ENCODE results near the gene TSTD2.
"Not testable (repeated sequence)": the region's sequence is repeated elsewhere in the genome, so short reads cannot be mapped to it uniquely, and the experiment has no call there.

Gene TSTD2

DNA sequence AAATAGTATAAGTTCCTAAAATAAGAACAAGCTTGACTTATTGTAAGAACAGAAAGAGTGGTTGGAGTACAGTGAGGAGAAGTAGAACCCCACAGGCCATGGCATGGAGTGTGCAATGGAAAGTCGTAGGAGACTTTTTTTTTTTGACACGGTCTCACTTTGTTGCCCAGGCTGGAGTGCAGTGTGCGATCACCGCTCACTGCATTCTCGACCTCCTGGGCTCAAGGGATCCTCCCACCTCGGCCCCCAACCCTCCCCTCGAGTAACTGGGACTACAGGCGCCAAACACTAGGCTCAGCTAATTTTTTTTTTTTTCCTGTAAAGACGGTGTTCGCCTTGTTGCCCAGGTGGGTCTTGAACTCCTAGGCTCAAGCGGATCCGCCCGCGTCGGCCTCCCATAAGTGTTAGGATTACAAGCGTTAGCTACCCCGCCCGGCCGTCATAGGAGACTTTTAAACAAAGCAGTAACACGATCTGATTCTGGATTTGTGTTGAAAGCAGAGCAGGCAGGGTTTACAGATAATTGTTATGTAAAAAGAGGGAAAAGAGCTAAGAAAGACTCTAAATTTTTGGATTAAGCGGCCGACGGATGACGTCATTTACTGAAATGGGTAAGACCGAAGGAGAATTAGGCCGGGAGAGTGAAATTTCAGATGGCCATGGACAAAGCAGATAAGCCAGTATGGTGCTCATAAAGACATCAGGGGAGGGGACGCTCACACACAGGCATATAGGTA lies 752 bp downstream of the TSTD2 start:
- no peak for DNase-seq (ENCODE audit: low read depth in 2 of 2, low spot score in 1 of 2)

DNA sequence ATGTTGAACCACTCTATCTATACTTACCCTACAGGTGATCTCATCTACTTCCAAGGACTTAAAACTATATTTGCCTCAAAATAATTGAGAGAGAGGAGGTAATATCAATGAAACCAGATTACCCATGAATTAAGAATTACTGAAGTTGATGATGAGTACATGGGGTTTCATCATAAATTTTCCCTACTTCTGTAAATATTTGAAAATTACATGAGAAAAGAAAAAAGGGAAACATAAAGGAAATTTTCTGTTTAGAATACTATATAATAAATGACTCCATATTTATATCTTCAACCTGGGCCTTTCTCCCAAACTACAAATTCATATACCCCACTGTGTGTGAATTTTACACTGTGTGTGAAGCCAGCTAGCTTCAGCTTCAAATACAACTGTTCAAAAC lies 2.6 kb downstream of the TSTD2 start:
- DNase-seq (ENCODE audit: low read depth in 2 of 2, low spot score in 1 of 2), result no peak

DNA sequence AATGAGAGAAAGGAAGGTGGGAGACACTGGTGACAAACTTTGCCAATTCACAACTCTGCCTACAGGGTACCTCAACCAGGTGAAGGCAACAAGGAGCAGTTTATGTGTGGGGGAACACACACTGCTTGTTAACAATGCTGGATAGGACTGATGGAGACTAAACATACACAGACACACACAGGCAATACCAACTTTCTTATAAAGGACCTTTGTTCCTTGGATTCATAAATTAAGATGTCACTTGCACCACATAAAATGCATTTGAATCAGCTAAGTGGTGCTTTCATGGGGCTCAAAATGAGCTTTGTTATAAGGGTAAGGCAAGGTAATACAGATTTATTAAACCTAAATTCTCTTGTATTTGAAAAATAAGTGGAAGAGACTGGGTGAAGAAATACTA lies 4.0 kb downstream of the TSTD2 start:
- no peak for DNase-seq (ENCODE audit: low read depth in 2 of 2, low spot score in 1 of 2)

- DNase-seq (ENCODE audit: low read depth in 2 of 2, low spot score in 1 of 2), result no peak
Measured at GRCh38 chr9:97628668-97629067, 4.5 kb downstream of the TSTD2 start.

DNA sequence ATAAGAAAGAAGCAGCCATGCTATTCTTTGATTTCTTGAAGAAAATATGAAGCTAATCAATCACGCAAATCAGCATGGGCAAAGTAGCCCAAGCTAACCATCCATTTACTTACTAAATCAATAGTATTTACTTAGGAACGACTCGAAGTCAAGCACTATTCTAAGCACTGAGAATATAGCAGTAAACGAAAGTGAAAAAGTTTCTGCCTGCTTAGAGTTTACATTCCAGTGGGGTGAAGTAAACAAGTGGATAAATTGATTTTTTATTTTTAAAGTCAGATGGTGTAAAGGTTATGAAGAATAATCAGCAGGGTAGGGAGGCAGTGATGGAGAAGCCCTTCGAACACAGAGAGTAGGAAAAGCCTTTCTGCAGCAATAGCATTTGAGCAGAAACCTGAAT lies 5.5 kb downstream of the TSTD2 start:
- DNase-seq (ENCODE audit: low read depth in 2 of 2, low spot score in 1 of 2), result no peak

GRCh38 chr9:97625620-97626019 lies 7.5 kb downstream of the TSTD2 start:
- no peak for DNase-seq (ENCODE audit: low read depth in 2 of 2, low spot score in 1 of 2)

- no peak for DNase-seq (ENCODE audit: low read depth in 2 of 2, low spot score in 1 of 2)
Measured at GRCh38 chr9:97623946-97624345, 9.2 kb downstream of the TSTD2 start.

- DNase-seq (ENCODE audit: low read depth in 2 of 2, low spot score in 1 of 2), result not testable (repeated sequence)
Measured at GRCh38 chr9:97622483-97622882, 10.7 kb downstream of the TSTD2 start.

GRCh38 chr9:97620063-97620462 lies 13.1 kb downstream of the TSTD2 start:
- DNase-seq (ENCODE audit: low read depth in 2 of 2, low spot score in 1 of 2), result not testable (repeated sequence)

DNA sequence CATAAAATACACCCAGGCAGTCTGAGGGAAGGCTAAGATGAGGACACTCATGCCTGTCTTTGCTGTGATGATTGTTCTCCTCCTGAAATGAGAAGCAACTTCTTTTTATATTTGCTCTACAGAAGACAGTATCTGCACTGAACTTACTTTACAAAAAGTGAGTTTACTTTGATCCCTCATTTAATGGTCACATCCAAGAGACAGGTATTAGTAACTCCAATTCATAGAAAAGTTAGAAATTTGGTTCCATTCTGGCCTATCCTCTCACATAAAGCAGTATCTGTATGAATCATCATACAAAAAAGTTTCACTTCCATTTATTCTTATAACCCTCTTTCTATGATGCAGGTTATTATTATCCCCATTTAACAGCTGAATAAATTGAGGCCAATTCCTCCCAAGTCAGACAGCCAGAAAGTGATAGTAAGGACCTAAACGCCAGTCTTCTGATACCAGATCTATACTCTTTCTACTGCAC lies 15.2 kb downstream of the TSTD2 start:
- DNase-seq (ENCODE audit: low read depth in 2 of 2, low spot score in 1 of 2), result no peak

DNA sequence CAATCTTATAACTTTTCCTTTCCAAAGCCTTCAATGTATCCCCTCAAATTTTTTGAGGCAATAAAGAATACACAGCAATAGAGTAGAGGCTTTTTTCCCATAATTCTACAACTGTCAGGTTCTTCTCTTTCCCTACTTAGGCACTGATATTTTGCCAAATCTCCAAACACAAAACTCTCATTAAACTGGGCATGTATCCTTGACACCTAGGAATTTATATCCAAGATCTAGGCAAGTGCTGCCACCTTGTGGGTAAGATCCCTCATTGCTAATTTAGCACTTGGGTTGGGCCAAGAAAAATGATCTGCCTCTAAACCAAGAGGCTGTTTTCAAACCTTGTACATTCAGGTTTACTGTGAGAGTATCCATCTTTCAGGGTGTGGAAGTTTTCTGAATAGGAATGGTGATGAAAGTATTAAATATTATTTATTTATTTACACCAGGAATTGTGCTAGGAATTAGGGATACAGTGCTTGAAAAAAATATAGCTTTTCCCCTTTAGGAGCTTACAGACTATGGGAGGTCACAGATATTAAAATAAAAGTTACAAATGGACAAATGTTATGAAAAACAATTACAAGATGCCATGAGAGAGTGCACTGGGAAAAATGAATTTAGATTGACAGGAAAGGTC lies 17.6 kb downstream of the TSTD2 start:
- DNase-seq (ENCODE audit: low read depth in 2 of 2, low spot score in 1 of 2), result peak; percentile 11 to 25

DNA sequence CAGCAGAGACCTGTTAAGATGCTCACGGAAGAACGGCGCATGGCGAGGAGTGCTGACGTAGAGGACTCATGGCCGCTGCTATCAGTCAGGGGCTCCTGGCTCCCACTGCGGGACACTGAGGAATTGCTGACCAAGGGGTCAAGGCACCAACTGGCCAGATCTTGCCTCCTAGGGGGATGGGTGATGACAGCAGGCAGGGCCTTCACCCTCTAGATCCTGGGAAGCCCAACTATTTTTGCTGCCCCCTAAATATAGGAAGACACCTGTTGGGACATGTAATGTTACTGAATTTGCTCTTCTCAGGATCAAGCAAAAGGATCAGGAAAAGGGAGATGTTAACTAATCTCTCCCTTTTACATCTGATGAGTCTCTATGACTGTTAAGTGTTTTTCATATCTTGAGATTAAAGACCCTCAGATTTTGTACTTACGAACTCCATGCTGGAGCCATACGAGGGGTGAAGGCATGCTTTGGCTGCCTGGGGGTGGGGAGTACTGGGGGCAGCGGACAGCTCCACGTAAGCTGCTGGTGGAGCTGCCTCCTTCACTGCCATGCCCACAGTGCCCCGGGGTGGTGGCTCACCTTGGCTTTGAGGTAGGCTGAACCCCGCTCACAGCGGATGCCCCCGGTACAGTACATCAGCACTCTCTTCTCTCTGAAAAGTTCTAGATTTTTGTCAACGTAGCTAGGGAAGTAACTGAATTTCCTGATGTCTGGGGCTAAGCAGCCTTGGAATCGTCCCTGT lies 28.1 kb downstream of the TSTD2 start:
- DNase-seq (ENCODE audit: low read depth in 2 of 2, low spot score in 1 of 2), result no peak

- no peak for DNase-seq (ENCODE audit: low read depth in 2 of 2, low spot score in 1 of 2)
Measured at GRCh38 chr9:97602430-97602829, 30.7 kb downstream of the TSTD2 start.

GRCh38 chr9:97601228-97601898 lies 31.8 kb downstream of the TSTD2 start:
- DNase-seq (ENCODE audit: low read depth in 2 of 2, low spot score in 1 of 2), result no peak

GRCh38 chr9:97600531-97601227 lies 32.5 kb downstream of the TSTD2 start:
- no peak for DNase-seq (ENCODE audit: low read depth in 2 of 2, low spot score in 1 of 2)

DNA sequence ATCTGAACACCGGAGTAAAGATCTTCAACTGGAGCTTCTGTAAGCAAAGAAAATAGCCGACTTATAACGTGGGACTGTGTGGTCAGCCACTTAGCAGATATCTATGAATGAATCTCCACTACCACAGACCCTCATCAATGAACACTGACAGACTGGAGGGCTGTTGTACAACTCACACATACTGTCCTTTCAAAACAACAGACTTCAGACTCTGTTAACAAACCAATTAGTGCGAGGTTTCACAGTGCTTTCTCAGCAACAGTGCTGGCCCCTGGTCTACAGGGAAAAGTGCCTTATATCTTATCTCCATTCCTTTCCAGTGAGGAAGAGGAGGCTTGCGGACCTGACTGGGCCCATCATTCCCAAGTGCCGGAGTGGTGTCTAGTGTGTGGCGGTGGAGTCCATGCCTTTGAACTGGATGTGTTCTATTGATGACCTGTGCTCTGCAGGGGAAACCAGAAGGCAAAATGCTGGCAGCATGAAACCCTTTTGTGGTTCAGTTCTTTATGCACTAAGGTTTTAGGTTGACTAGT lies 33.8 kb downstream of the TSTD2 start:
- no peak for DNase-seq (ENCODE audit: low read depth in 2 of 2, low spot score in 1 of 2)

DNA sequence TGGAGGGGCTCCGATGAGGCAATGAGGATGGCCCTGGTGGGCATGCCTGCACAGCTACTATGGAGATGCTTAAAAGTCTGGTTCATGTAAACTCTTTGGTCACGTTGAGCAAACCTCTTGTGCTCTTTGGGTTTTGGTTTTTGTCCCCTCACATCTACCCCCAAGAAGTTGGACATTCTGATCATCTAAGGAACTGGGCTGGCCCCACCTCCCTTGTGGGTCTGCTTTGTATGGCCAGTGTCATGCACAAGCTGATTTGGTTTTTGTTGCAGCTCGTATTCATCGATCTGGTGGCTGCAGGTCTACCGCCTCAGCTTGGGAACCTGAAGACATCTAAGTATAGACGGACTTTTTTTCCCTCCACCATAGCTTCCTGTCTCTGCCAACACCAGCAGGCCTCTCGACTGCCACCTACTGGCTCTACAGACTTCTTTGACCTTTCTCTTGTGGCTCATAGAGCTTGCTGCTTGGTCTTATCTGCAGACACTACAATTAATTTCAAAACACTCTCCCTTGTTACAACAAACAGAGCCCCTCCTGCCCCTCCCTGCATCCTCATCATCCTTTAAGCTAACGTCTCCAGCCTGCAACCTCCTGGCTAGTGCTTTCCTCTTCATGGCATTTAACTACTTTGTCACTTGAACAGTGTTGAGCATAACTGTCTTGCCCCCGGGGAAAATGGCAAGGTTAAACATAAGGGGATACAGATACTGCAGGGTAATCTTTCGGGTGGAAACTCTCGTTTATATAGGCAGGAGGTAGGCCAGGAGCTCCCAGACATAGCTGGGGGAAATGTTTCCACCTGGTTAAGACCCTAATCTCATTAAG lies 34.5 kb downstream of the TSTD2 start:
- peak; percentile 13 to 34 for DNase-seq (ENCODE audit: low read depth in 2 of 2, low spot score in 1 of 2)

- DNase-seq (ENCODE audit: low read depth in 2 of 2, low spot score in 1 of 2), result no peak
Measured at GRCh38 chr9:97596906-97597305, 36.3 kb downstream of the TSTD2 start.

DNA sequence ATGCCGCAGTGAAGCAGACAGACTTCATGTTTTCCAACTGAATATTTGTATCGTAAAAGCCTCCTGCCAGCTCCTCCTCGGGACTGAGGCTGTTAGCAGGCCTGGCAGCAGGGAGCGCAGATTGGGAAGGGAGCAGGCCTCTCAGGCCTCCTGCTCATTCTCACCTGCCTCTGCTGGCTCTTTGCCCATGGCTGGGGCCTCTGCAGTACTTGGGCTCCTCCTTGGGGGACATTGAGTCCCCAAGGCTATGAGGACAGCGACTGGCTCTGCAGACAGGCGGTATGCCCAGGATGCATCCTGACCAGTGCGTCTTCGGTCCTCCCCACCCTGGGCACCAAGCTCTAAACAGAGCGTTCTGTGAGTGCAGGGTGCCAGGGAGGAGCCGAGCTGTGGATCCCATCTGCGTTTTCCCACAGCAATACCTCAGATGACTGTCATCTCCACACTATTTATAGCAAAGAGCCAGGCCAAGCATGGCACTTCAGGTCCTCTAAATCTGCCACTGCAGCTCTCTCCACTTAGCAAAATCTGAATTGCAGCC lies 38.7 kb downstream of the TSTD2 start:
- no peak for DNase-seq (ENCODE audit: low read depth in 2 of 2, low spot score in 1 of 2)

- DNase-seq (ENCODE audit: low read depth in 2 of 2, low spot score in 1 of 2), result no peak
Measured at GRCh38 chr9:97593960-97594359, 39.2 kb downstream of the TSTD2 start.

Data from stimulated activated CD8-positive, alpha-beta memory T cell treated with anti-CD3 and anti-CD28 coated beads, Interleukin-4, amount 100 ng/mL, for 1 hour (primary cell).